Keratinocyte (primary cell): ENCODE results near the gene MN1. TPM values are rescaled to one million over a fixed set of nuclear protein-coding genes. Genes with fewer than 3 reads are reported as not detected.

Source experiments
- DNase-seq: peaks from one replicate; pipeline ENCODE4 v3.0.0-alpha.2; 2011; ENCODE audit warnings: low read depth, missing footprints, low spot score
- FAIRE-seq: peaks from 2 replicates; lab custom pipeline; 2011; peaks lifted over from hg19 to GRCh38; lab: Jason Lieb, UNC
- H2AFZ ChIP-seq: 2 replicates; pipeline ENCODE4 v1.6.0; 2012; ENCODE audit warnings: low read length, control low read depth, inconsistent platforms; ENCODE audit not compliant: control insufficient read depth
- H3K27ac ChIP-seq: 2 replicates; pipeline ENCODE4 v1.5.1; 2011; ENCODE audit warnings: low read length; ENCODE audit not compliant: control insufficient read depth, insufficient read depth
- H3K27me3 ChIP-seq: 3 replicates; pipeline ENCODE4 v1.6.0; 2011; ENCODE audit warnings: low read length; ENCODE audit not compliant: control insufficient read depth, insufficient read depth; ENCODE audit errors: extremely low read depth
- H3K36me3 ChIP-seq, 2 experiments: 2 replicates in 1 of 2; 3 replicates in 1 of 2; pipeline ENCODE4 v1.5.1; 2011; ENCODE audit warnings: low read length in 2 of 2, mild to moderate bottlenecking in 1 of 2; ENCODE audit not compliant: control insufficient read depth in 2 of 2, insufficient read depth in 2 of 2; ENCODE audit errors: extremely low read depth in 1 of 2
- H3K4me1 ChIP-seq: 3 replicates; pipeline ENCODE4 v1.5.1; 2011; ENCODE audit warnings: low read length; ENCODE audit not compliant: control insufficient read depth, insufficient read depth; ENCODE audit errors: extremely low read depth
- H3K4me2 ChIP-seq: 3 replicates; pipeline ENCODE4 v1.6.0; 2011; ENCODE audit warnings: low read depth, low read length; ENCODE audit not compliant: control insufficient read depth, insufficient read depth; ENCODE audit errors: extremely low read depth
- H3K4me3 ChIP-seq, 3 experiments: fragments of 200-600 bp in 1 of 3; sonication (generic) in 1 of 3; 2 replicates in 2 of 3; 3 replicates in 1 of 3; pipeline ENCODE4 v1.5.1; 2011 to 2016; ENCODE audit warnings: low read length in 3 of 3, mild to moderate bottlenecking in 3 of 3, control low read depth in 2 of 3, inconsistent platforms in 1 of 3, low read depth in 1 of 3, mixed read lengths in 1 of 3, mixed run types in 1 of 3, moderate library complexity in 1 of 3; ENCODE audit not compliant: control insufficient read depth in 2 of 3, insufficient read depth in 2 of 3; ENCODE audit errors: extremely low read depth in 1 of 3
- H3K79me2 ChIP-seq: 2 replicates; pipeline ENCODE4 v1.6.0; 2012; ENCODE audit warnings: low read length; ENCODE audit not compliant: control insufficient read depth, insufficient read depth
- H3K9ac ChIP-seq: 3 replicates; pipeline ENCODE4 v1.6.0; 2011; ENCODE audit warnings: low read length; ENCODE audit not compliant: control insufficient read depth, insufficient read depth; ENCODE audit errors: extremely low read depth
- H3K9me1 ChIP-seq: 3 replicates; pipeline ENCODE4 v1.6.0; 2011; ENCODE audit warnings: low read length; ENCODE audit not compliant: control insufficient read depth, insufficient read depth; ENCODE audit errors: extremely low read depth
- H3K9me3 ChIP-seq: 2 replicates; pipeline ENCODE4 v1.5.1; 2012; ENCODE audit warnings: low read depth, low read length; ENCODE audit not compliant: control insufficient read depth
- H4K20me1 ChIP-seq: 3 replicates; pipeline ENCODE4 v1.6.0; 2011; ENCODE audit warnings: low read length; ENCODE audit not compliant: control insufficient read depth, insufficient read depth; ENCODE audit errors: extremely low read depth
- CTCF ChIP-seq, 3 experiments: IDR thresholded peaks in 1 of 3; conservative IDR thresholded peaks in 1 of 3; optimal IDR thresholded peaks in 1 of 3; 2 replicates in 2 of 3; 3 replicates in 1 of 3; pipeline versions ENCODE3 to v1.5.1; 2011; ENCODE audit warnings: low read length in 3 of 3, mild to moderate bottlenecking in 3 of 3, moderate library complexity in 2 of 3, control low read depth in 1 of 3, inconsistent platforms in 1 of 3; ENCODE audit not compliant: insufficient read depth in 2 of 3; ENCODE audit errors: extremely low read depth in 1 of 3
- EZH2 ChIP-seq: IDR thresholded peaks from one replicate; pipeline ENCODE4 v1.6.1; 2012; ENCODE audit warnings: inconsistent platforms, mild to moderate bottlenecking, low read length, moderate library complexity
- dilution Hi-C: fragments of 300-500 bp; cut with MboI; formaldehyde crosslinking; loops from one replicate; pipeline ENCODE4 v1.7.0; 2020; ENCODE audit warnings: low sequenced_read_pairs; ENCODE audit not compliant: extremely low pct_ligation_motif_present
- polyA plus RNA-seq, 5 experiments: library from polyadenylated mRNA; depleted of rRNA in 3 of 5; stranded (reverse) in 3 of 5; stranded (forward) in 1 of 5; unstranded in 1 of 5; fragments of >200 nt; gene quantifications; 1 replicate in 1 of 5; 2 replicates in 3 of 5; 3 replicates in 1 of 5; pipeline versions ENCODE4 v1.2.1 to v1.2.3, GENCODE V29; 2011 to 2012; ENCODE audit warnings: missing spikeins in 2 of 5, low read depth in 1 of 5, low replicate concordance in 1 of 5

MN1 gene
- polyA plus RNA-seq, 1 donor (not counting 4 experiments of a cell fraction or from before 2014, with no cell fraction given): 2.2 TPM

GRCh38 chr22:27833803-27834202, 32.2 kb upstream of the MN1 start:
- Histone ChIP-seq H3K36me3 (no peaks in the 10 kb centered on the region), H3K4me3 (no peak overlapping the region), H3K9me3 (no peaks in the 10 kb centered on the region), H3K27me3 (no peaks in the 10 kb centered on the region), H3K9ac (no peak overlapping the region), H4K20me1 (no peaks in the 10 kb centered on the region), H3K27ac (no peak overlapping the region), H3K4me2 (no peak overlapping the region), H2AFZ (no peak overlapping the region), H3K79me2 (no peaks in the 10 kb centered on the region), H3K4me1 (peaks cover 8% of the 10 kb centered on the region), H3K9me1 (no peaks in the 10 kb centered on the region)
- dilution Hi-C loops: no loop called here
- FAIRE-seq (no peak), DNase-seq (no peak)
- TF ChIP-seq EZH2 (no peak), CTCF (optimal IDR thresholded peaks at IDR 0.05 in 1 of 3, IDR thresholded peaks at IDR 0.05 in 1 of 3, conservative IDR thresholded peaks at IDR 0.05 in 1 of 3; ENCODE audit: extremely low read depth in 1 of 3, insufficient read depth in 2 of 3, low read length in 3 of 3) (no peak)

- no peaks in the 10 kb centered on the region for H3K79me2 ChIP-seq
- no peak for TF ChIP-seq CTCF (optimal IDR thresholded peaks at IDR 0.05 in 1 of 3, IDR thresholded peaks at IDR 0.05 in 1 of 3, conservative IDR thresholded peaks at IDR 0.05 in 1 of 3; ENCODE audit: extremely low read depth in 1 of 3, insufficient read depth in 2 of 3, low read length in 3 of 3)
- TF ChIP-seq EZH2: no peak
- H3K4me2 ChIP-seq: no peak overlapping the region
- H3K9me1 ChIP-seq: no peaks in the 10 kb centered on the region
- DNase-seq: no peak
- H3K27me3 ChIP-seq: no peaks in the 10 kb centered on the region
- no peak overlapping the region for H2AFZ ChIP-seq
- FAIRE-seq: no peak
- no peaks in the 10 kb centered on the region for H3K9me3 ChIP-seq
- H3K4me1 ChIP-seq: peaks cover 8% of the 10 kb centered on the region
- no peaks in the 10 kb centered on the region for H4K20me1 ChIP-seq
- no peaks in the 10 kb centered on the region for H3K36me3 ChIP-seq
- H3K4me3 ChIP-seq: no peak overlapping the region
- H3K9ac ChIP-seq: no peak overlapping the region
- H3K27ac ChIP-seq: no peak overlapping the region
- dilution Hi-C loops: no loop called here
Observed at GRCh38 chr22:27832606-27833005, 31.1 kb upstream of the MN1 start.
